HEK293 (cell line): ENCODE data around the gene SLC6A13.

Experiments
- HOXA7 ChIP-seq: sonication (generic); formaldehyde crosslinking; IDR thresholded peaks from 2 replicates; pipeline ENCODE4 v1.8.1; 2022; ENCODE audit warnings: missing genetic modification reagents, borderline replicate concordance
- KLF1 ChIP-seq: fragments of 450-650 bp; formaldehyde crosslinking; IDR thresholded peaks from 2 replicates; pipeline ENCODE4 v1.5.1; 2016; ENCODE audit warnings: missing biosample characterization, missing genetic modification characterization
- MYNN ChIP-seq: fragments of 450-650 bp; formaldehyde crosslinking; IDR thresholded peaks from 2 replicates; pipeline ENCODE4 v1.5.1; 2016; ENCODE audit warnings: missing biosample characterization, missing genetic modification characterization, borderline replicate concordance
- TRIM28 ChIP-seq: IDR thresholded peaks from 2 replicates; pipeline ENCODE4 v1.6.1; 2011; ENCODE audit warnings: low read length, control low read depth, borderline replicate concordance
- ZBTB48 ChIP-seq: fragments of 450-650 bp; formaldehyde crosslinking; IDR thresholded peaks from 2 replicates; pipeline ENCODE4 v1.5.1; 2016; ENCODE audit warnings: missing biosample characterization, missing genetic modification characterization
- ZIC2 ChIP-seq: fragments of 450-650 bp; formaldehyde crosslinking; IDR thresholded peaks from 2 replicates; pipeline ENCODE4 v1.5.1; 2016; ENCODE audit warnings: missing biosample characterization, missing genetic modification characterization
- ZNF155 ChIP-seq: fragments of 450-650 bp; formaldehyde crosslinking; IDR thresholded peaks from 2 replicates; pipeline ENCODE4 v1.5.1; 2016; ENCODE audit warnings: missing biosample characterization, missing genetic modification characterization
- ZNF274 ChIP-seq, 2 experiments: fragments of 200-500 bp in 1 of 2; fragments of 450-650 bp in 1 of 2; sonication (Bioruptor generic) in 1 of 2; formaldehyde crosslinking in 1 of 2; IDR thresholded peaks; 2 replicates each; pipeline versions ENCODE4 v1.5.1 to v1.6.1; 2014 to 2016; ENCODE audit warnings: borderline replicate concordance in 1 of 2, inconsistent platforms in 1 of 2, low read length in 1 of 2, missing biosample characterization in 1 of 2, missing genetic modification characterization in 1 of 2
- ZNF423 ChIP-seq: fragments of 450-650 bp; formaldehyde crosslinking; IDR thresholded peaks from 2 replicates; pipeline ENCODE4 v1.5.1; 2016; ENCODE audit warnings: missing biosample characterization, missing genetic modification characterization
- ZNF510 ChIP-seq: fragments of 450-650 bp; formaldehyde crosslinking; IDR thresholded peaks from 2 replicates; pipeline ENCODE4 v1.5.1; 2018; ENCODE audit warnings: mild to moderate bottlenecking, missing genetic modification characterization, missing biosample characterization; ENCODE audit not compliant: insufficient replicate concordance
- ZNF521 ChIP-seq: fragments of 450-650 bp; formaldehyde crosslinking; IDR thresholded peaks from 2 replicates; pipeline ENCODE4 v1.5.1; 2017; ENCODE audit warnings: missing biosample characterization, mild to moderate bottlenecking, missing genetic modification characterization
- ZNF548 ChIP-seq: fragments of 450-650 bp; formaldehyde crosslinking; IDR thresholded peaks from 2 replicates; pipeline ENCODE4 v1.5.1; 2016; ENCODE audit warnings: missing biosample characterization, missing genetic modification characterization
- ZNF571 ChIP-seq: fragments of 450-650 bp; formaldehyde crosslinking; IDR thresholded peaks from 2 replicates; pipeline ENCODE4 v1.5.0; 2017; ENCODE audit warnings: missing biosample characterization, missing genetic modification characterization
- ZNF600 ChIP-seq: fragments of 450-650 bp; formaldehyde crosslinking; IDR thresholded peaks from 2 replicates; pipeline ENCODE4 v1.5.1; 2016; ENCODE audit warnings: missing biosample characterization, missing genetic modification characterization
- ZNF701 ChIP-seq: fragments of 450-650 bp; formaldehyde crosslinking; IDR thresholded peaks from 2 replicates; pipeline ENCODE4 v1.5.1; 2016; ENCODE audit warnings: missing biosample characterization, missing genetic modification characterization
- ZXDB ChIP-seq: fragments of 450-650 bp; formaldehyde crosslinking; IDR thresholded peaks from 2 replicates; pipeline ENCODE4 v1.5.1; 2016; ENCODE audit warnings: missing biosample characterization, missing genetic modification characterization
- TF ChIP-seq, protein P1 (sequence below): fragments of 450-650 bp; formaldehyde crosslinking; IDR thresholded peaks from 2 replicates; pipeline ENCODE4 v1.5.1; 2016; ENCODE audit warnings: missing biosample characterization, missing genetic modification characterization
- TF ChIP-seq, protein P2 (sequence below): IDR thresholded peaks from 2 replicates; pipeline ENCODE4 v1.6.1; 2011; ENCODE audit warnings: mild to moderate bottlenecking, low read depth, low read length, borderline replicate concordance
- TF ChIP-seq, protein P3 (sequence below): fragments of 450-650 bp; formaldehyde crosslinking; IDR thresholded peaks from 2 replicates; pipeline ENCODE4 v1.5.1; 2016; ENCODE audit warnings: missing biosample characterization, missing genetic modification characterization
- TF ChIP-seq, protein P4 (sequence below): fragments of 450-650 bp; formaldehyde crosslinking; IDR thresholded peaks from 2 replicates; pipeline ENCODE4 v1.5.1; 2016; ENCODE audit warnings: missing biosample characterization, missing genetic modification characterization
- TF ChIP-seq, protein P5 (sequence below): fragments of 450-650 bp; formaldehyde crosslinking; IDR thresholded peaks from 2 replicates; pipeline ENCODE4 v1.5.1; 2016; ENCODE audit warnings: missing biosample characterization, missing genetic modification characterization, borderline replicate concordance
- TF ChIP-seq, protein P6 (sequence below): fragments of 450-650 bp; formaldehyde crosslinking; optimal IDR thresholded peaks from 2 replicates; pipeline ENCODE3; 2016; ENCODE audit warnings: missing biosample characterization, mild to moderate bottlenecking, missing genetic modification characterization
- TF ChIP-seq, protein P7 (sequence below): fragments of 450-650 bp; formaldehyde crosslinking; IDR thresholded peaks from 2 replicates; pipeline ENCODE4 v1.5.1; 2016; ENCODE audit warnings: missing biosample characterization, missing genetic modification characterization

SLC6A13 gene

DNA sequence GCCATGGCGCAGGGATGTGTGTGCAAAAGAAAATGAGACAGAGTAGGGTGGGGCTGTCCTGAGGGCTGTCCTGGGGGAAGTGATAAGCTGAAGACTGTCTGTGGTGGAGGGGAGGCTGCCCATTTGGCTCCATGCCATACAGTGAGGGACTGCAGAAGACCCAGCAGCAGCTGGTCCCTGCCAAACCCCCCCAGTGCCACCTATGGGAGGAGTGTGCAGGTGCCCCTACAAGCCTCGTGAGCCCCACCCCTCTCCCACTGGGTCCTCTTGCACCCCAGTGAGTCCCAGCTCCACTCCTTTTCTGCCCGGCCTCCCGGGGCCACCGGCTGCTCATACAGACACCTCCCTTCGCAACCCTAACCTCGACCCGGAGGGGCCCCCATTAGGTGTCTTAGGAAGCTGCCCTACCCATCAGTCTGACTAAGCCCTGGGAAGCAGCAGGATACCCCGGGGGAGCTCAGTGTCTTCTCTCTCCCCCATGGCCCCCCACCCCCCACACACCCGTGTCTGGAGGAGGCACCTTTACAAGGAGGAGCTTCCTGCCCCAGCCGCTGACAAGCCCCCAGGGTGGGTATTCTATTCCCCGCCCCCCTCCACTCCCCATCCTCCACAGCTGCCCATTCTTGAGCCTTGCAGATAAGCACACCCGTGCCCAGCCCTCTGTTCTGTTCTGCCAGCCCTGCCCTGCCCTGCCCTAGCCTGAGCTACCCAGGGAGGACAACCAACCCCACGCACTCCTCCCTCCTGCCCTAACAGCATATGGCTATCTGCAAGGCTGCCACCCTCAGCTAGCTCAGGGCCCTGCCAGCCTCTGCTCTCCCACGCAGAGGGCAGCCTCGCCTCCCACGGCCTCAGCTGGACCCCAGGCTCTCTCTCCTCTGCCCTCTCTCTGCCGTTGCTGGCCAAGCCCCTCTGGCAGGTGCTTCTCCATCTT lies 90.6 kb downstream of the SLC6A13 start (continued):
- TF ChIP-seq, protein P1, sequence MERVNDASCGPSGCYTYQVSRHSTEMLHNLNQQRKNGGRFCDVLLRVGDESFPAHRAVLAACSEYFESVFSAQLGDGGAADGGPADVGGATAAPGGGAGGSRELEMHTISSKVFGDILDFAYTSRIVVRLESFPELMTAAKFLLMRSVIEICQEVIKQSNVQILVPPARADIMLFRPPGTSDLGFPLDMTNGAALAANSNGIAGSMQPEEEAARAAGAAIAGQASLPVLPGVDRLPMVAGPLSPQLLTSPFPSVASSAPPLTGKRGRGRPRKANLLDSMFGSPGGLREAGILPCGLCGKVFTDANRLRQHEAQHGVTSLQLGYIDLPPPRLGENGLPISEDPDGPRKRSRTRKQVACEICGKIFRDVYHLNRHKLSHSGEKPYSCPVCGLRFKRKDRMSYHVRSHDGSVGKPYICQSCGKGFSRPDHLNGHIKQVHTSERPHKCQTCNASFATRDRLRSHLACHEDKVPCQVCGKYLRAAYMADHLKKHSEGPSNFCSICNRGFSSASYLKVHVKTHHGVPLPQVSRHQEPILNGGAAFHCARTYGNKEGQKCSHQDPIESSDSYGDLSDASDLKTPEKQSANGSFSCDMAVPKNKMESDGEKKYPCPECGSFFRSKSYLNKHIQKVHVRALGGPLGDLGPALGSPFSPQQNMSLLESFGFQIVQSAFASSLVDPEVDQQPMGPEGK = no peak
- TF ChIP-seq, protein P2, sequence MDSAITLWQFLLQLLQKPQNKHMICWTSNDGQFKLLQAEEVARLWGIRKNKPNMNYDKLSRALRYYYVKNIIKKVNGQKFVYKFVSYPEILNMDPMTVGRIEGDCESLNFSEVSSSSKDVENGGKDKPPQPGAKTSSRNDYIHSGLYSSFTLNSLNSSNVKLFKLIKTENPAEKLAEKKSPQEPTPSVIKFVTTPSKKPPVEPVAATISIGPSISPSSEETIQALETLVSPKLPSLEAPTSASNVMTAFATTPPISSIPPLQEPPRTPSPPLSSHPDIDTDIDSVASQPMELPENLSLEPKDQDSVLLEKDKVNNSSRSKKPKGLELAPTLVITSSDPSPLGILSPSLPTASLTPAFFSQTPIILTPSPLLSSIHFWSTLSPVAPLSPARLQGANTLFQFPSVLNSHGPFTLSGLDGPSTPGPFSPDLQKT = no peak
- no peak for TF ChIP-seq ZNF155 (tag by site-specific recombination)
- TF ChIP-seq ZNF548 (tag by site-specific recombination) = no peak
- TF ChIP-seq, protein P3, sequence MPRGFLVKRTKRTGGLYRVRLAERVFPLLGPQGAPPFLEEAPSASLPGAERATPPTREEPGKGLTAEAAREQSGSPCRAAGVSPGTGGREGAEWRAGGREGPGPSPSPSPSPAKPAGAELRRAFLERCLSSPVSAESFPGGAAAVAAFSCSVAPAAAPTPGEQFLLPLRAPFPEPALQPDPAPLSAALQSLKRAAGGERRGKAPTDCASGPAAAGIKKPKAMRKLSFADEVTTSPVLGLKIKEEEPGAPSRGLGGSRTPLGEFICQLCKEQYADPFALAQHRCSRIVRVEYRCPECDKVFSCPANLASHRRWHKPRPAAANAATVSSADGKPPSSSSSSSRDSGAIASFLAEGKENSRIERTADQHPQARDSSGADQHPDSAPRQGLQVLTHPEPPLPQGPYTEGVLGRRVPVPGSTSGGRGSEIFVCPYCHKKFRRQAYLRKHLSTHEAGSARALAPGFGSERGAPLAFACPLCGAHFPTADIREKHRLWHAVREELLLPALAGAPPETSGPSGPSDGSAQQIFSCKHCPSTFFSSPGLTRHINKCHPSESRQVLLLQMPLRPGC (tag by site-specific recombination) = no peak
- TF ChIP-seq, protein P4, sequence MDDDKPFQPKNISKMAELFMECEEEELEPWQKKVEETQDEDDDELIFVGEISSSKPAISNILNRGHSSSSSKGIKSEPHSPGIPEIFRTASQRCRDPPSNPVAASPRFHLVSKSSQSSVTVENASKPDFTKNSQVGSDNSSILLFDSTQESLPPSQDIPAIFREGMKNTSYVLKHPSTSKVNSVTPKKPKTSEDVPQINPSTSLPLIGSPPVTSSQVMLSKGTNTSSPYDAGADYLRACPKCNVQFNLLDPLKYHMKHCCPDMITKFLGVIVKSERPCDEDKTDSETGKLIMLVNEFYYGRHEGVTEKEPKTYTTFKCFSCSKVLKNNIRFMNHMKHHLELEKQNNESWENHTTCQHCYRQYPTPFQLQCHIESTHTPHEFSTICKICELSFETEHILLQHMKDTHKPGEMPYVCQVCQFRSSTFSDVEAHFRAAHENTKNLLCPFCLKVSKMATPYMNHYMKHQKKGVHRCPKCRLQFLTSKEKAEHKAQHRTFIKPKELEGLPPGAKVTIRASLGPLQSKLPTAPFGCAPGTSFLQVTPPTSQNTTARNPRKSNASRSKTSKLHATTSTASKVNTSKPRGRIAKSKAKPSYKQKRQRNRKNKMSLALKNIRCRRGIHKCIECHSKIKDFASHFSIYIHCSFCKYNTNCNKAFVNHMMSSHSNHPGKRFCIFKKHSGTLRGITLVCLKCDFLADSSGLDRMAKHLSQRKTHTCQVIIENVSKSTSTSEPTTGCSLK (tag by site-specific recombination) = no peak
- peak; percentile 93 for TF ChIP-seq KLF1 (tag by site-specific recombination)
- no peak for TF ChIP-seq ZNF701 (tag by site-specific recombination)
- TF ChIP-seq ZIC2 = peak; percentile 80
- TF ChIP-seq, protein P5, sequence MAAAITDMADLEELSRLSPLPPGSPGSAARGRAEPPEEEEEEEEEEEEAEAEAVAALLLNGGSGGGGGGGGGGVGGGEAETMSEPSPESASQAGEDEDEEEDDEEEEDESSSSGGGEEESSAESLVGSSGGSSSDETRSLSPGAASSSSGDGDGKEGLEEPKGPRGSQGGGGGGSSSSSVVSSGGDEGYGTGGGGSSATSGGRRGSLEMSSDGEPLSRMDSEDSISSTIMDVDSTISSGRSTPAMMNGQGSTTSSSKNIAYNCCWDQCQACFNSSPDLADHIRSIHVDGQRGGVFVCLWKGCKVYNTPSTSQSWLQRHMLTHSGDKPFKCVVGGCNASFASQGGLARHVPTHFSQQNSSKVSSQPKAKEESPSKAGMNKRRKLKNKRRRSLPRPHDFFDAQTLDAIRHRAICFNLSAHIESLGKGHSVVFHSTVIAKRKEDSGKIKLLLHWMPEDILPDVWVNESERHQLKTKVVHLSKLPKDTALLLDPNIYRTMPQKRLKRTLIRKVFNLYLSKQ (tag by site-specific recombination) = no peak
- no peak for TF ChIP-seq ZNF521
- no peak for TF ChIP-seq MYNN
- no peak for TF ChIP-seq ZNF274 (IDR thresholded peaks at IDR 0.05; ENCODE audit: low read length)
- TF ChIP-seq ZNF274 (tag by site-specific recombination; IDR thresholded peaks at IDR 0.05; ENCODE audit: borderline replicate concordance) = no peak
- no peak for TF ChIP-seq HOXA7
- TF ChIP-seq ZNF423 (tag by site-specific recombination) = no peak
- TF ChIP-seq, protein P6, sequence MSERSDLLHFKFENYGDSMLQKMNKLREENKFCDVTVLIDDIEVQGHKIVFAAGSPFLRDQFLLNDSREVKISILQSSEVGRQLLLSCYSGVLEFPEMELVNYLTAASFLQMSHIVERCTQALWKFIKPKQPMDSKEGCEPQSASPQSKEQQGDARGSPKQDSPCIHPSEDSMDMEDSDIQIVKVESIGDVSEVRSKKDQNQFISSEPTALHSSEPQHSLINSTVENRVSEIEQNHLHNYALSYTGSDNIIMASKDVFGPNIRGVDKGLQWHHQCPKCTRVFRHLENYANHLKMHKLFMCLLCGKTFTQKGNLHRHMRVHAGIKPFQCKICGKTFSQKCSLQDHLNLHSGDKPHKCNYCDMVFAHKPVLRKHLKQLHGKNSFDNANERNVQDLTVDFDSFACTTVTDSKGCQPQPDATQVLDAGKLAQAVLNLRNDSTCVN (tag by site-specific recombination) = no peak
- peak; percentile 45; the same call in 1 of the 2 replicates for TF ChIP-seq ZNF600 (tag by site-specific recombination)
- no peak for TF ChIP-seq ZXDB (tag by site-specific recombination)
- TF ChIP-seq, protein P7, sequence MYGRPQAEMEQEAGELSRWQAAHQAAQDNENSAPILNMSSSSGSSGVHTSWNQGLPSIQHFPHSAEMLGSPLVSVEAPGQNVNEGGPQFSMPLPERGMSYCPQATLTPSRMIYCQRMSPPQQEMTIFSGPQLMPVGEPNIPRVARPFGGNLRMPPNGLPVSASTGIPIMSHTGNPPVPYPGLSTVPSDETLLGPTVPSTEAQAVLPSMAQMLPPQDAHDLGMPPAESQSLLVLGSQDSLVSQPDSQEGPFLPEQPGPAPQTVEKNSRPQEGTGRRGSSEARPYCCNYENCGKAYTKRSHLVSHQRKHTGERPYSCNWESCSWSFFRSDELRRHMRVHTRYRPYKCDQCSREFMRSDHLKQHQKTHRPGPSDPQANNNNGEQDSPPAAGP (tag by site-specific recombination) = peak; percentile 61
- no peak for TF ChIP-seq ZNF510 (tag by site-specific recombination)
- TF ChIP-seq ZNF571 (tag by site-specific recombination) = no peak
- no peak for TF ChIP-seq TRIM28
- TF ChIP-seq ZBTB48 (tag by site-specific recombination) = 0 out of 2 replicates have a peak, but pooled peaks have one; percentile 27
